ENCODE results near the gene CMTM8.

- TF ChIP-seq CTCF (IDR thresholded peaks at IDR 0.05) = no peak
- TF ChIP-seq EP300 (IDR thresholded peaks at IDR 0.05; ENCODE audit: low read depth) = no peak
These were observed 137.1 kb downstream of the CMTM8 start for GRCh38 chr3:32375596-32375930.
